Lower leg skin (tissue), 4 donors: Measurements from ENCODE around the gene HNMT. TPM values are rescaled to one million over a fixed set of nuclear protein-coding genes. Genes with fewer than 3 reads are reported as not detected.
A peak's percentile ranks its signal among the peaks of the same experiment; 100 is the strongest.
"Not testable (repeated sequence)": the region's sequence is repeated elsewhere in the genome, so short reads cannot be mapped to it uniquely, and the experiment has no call there.

Experiments
- DNase-seq, 2 donors: peaks; one replicate each; pipeline ENCODE4 v3.0.0-alpha.2; 2019; ENCODE audit warnings: low spot score in 2 of 2
- H3K4me3 ChIP-seq: fragments of 200-600 bp; sonication (generic); 2 replicates; pipeline ENCODE4 v1.5.1; 2017; ENCODE audit warnings: mild to moderate bottlenecking, low read depth; ENCODE audit not compliant: poor library complexity, severe bottlenecking
- CTCF ChIP-seq, 3 donors: fragments of 450-650 bp; IDR thresholded peaks; one replicate each; pipeline ENCODE4 v1.5.1; 2016; ENCODE audit warnings: antibody characterized with exemption in 3 of 3, mild to moderate bottlenecking in 3 of 3, moderate library complexity in 2 of 3
- POLR2A ChIP-seq, 2 donors: fragments of 450-650 bp; IDR thresholded peaks; one replicate each; pipeline ENCODE4 v1.6.1; 2016 to 2017; ENCODE audit warnings: antibody characterized with exemption in 2 of 2, mild to moderate bottlenecking in 1 of 2, moderate library complexity in 1 of 2
- WGBS, 2 donors: methylation state at CpG; one replicate each; pipeline ENCODE4 v1.1.5; 2018; 5-methylcytosine and 5-hydroxymethylcytosine counted together
- intact Hi-C: fragments of 100-400 bp; cut with DNase I; formaldehyde crosslinking; loops from one replicate; pipeline ENCODE4 v1.15.0; 2023; ENCODE audit warnings: low total_unique reads
- total RNA-seq, 4 donors: library from RNA; depleted of rRNA; stranded (reverse); fragments of >200 nt; gene quantifications; one replicate each; pipeline ENCODE4 v1.1.0, GENCODE V29; 2016

Gene HNMT
- total RNA-seq: 10 to 100 TPM; 21.3 to 33.1 (median 28.8) TPM

- H3K4me3 ChIP-seq: peak within 1 kb of the TSS; percentile 32
- WGBS, 2 donors: 12 to 17% methylated on average over 15 of the region's 15 CpGs
- intact Hi-C loops: loop anchor here (10.0 kb wide), 1 partner anchor 91 kb away; no protein-coding TSS in a partner anchor
- TF ChIP-seq POLR2A (IDR thresholded peaks at IDR 0.05) (no peak), CTCF (IDR thresholded peaks at IDR 0.05) (no peak)
- peak; percentile 23 to 89 for DNase-seq
These were observed at the start of gene HNMT for GRCh38 chr2:137964066-137964858. Gene HNMT (plus strand): TSS chr2:137964473. CDS start chr2:137964492, 19 bp downstream.

DNA sequence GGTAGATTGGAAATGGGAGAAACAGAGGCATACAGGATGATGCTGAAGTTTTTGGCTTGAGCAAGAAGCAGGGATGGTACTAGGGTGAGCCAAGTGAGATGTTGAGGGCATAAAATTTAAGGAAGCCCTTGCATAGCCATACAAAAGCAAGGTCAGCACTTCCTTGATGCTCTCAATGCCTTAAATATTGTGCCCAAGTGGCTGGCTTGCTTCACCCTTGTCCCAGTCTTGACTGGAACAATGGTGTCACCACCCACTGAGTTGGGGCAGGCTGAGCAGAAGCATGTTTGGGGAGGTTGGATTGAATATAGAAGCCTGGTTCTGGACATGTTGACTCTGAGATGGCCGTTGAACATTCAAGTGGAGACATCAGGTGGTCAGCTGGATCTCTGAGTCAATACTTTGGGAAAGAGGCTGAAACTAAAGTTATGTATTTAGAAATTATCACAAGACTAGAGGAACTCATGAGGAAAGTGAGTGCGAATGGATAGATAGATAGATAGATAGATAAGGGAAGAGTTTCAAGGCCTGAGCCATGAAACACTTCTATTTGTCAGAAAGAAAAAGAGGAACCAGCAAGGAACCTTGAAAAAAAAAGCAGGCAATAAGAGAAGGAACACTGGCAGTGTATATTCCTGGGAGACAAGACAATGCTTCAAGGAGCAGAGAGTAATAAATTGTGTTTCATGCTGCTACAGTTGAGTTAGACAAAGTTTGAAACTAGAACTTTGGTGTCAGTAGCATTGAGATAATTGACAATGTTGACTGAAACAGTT is 43.0 kb upstream of the HNMT start:
- TF ChIP-seq CTCF (IDR thresholded peaks at IDR 0.05) (no peak), POLR2A (IDR thresholded peaks at IDR 0.05) (no peak)
- intact Hi-C loops: no loop called here

DNA sequence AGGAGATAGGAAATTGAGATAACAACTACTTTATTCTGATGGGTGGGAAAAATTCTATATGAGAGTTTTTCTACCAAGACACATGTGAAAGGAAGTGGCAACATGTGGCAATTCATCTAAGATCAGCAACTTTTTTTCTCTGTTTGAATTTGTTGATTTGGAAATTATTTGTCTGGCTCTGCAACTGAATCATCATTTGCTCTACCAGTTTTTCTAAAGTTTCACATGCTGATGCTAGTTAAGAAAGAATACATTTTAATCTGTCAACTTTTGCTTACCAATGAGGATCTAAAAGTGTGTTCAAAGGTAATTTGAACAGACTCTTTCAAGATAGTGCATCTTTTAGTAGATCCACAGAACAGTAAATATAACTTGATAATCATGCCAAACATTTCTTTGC is 42.1 kb upstream of the HNMT start:
- DNase-seq, H3K4me3 ChIP-seq, intact Hi-C loops: not testable (repeated sequence)

More for the DNA sequence above, 43.0 kb upstream of the HNMT start:
- DNase-seq: no peak
- H3K4me3 ChIP-seq: no peak overlapping the region
- 83 to 85% methylated on average over 2 of the region's 2 CpGs for WGBS, 2 donors

GRCh38 chr2:137924019-137924418 is 40.3 kb upstream of the HNMT start:
- intact Hi-C loops: no loop called here
- DNase-seq: no peak
- no peak for TF ChIP-seq CTCF (IDR thresholded peaks at IDR 0.05)
- H3K4me3 ChIP-seq: no peak overlapping the region
- 50 to 72% methylated on average over 1 of the region's 1 CpG for WGBS, 2 donors

- intact Hi-C loops: no loop called here
- no peak overlapping the region for H3K4me3 ChIP-seq
- no peak for DNase-seq
- WGBS, 2 donors: 88 to 93% methylated on average over 2 of the region's 2 CpGs
- TF ChIP-seq CTCF (IDR thresholded peaks at IDR 0.05): no peak
- TF ChIP-seq POLR2A (IDR thresholded peaks at IDR 0.05): no peak
These were observed 38.7 kb upstream of the HNMT start for GRCh38 chr2:137925599-137925998.

GRCh38 chr2:137927846-137928245 is 36.4 kb upstream of the HNMT start:
- 87 to 90% methylated on average over 4 of the region's 4 CpGs for WGBS, 2 donors
- no peak for DNase-seq
- TF ChIP-seq POLR2A (IDR thresholded peaks at IDR 0.05): no peak
- TF ChIP-seq CTCF (IDR thresholded peaks at IDR 0.05): no peak
- no peak overlapping the region for H3K4me3 ChIP-seq
- intact Hi-C loops: no loop called here
